Stimulated activated CD8-positive, alpha-beta memory T cell treated with anti-CD3 and anti-CD28 coated beads, Interleukin-7, amount 100 ng/mL, for 1 hour (primary cell): ENCODE results near the gene CCT8L2.
"Not testable (repeated sequence)": the region's sequence is repeated elsewhere in the genome, so short reads cannot be mapped to it uniquely, and the experiment has no call there.

Source experiments
- DNase-seq, 2 donors: peaks; one replicate each; pipeline ENCODE4 v3.0.0-alpha.2; 2020; ENCODE audit warnings: low read depth in 2 of 2

The CCT8L2 gene

DNA sequence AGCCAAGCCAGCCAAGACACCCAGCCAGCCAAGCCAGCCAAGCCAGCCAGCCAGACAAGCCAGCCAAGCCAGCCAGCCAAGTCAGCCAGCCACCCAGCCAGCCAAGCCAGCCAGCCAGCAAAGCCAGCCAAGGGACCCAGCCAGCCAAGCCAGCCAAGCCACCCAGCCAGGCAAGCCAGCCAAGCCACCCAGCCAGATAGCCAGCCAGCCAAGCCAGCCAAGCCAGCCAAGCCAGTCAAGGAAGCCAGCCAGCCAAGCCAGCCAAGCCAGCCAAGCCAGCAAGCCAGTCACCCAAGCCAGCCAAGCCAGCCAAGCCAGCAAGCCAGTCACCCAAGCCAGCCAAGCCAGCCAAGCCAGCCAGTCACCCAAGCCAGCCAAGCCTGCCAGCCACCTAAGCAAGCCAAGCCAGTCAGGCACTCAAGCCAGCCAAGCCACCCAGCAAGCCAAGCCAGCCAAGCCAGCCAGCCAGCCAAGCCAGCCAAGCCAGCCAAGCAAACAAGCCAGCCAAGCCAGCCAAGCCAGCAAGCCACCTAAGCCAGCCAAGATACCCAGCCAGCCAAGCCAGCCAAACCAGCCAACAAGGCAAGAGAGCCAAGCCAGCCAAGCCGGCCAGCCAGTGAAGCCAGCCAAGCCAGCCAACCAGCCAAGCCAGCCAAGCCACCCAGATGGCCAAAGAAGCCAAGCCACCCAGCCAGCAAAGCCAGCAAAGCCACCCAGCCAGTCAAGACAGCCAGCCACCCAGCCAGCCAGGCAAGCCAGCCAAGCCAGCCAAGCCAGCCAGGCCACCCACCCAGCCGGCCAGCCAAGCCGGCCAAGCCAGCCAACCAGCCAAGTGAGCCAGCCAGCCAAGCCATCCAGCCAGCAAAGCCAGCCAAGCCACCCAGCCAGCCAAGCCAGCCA is 33.3 kb downstream of the CCT8L2 start:
- DNase-seq, result no peak

- not testable (repeated sequence) for DNase-seq
These were observed 34.1 kb downstream of the CCT8L2 start for GRCh38 chr22:16558376-16558945.

DNA sequence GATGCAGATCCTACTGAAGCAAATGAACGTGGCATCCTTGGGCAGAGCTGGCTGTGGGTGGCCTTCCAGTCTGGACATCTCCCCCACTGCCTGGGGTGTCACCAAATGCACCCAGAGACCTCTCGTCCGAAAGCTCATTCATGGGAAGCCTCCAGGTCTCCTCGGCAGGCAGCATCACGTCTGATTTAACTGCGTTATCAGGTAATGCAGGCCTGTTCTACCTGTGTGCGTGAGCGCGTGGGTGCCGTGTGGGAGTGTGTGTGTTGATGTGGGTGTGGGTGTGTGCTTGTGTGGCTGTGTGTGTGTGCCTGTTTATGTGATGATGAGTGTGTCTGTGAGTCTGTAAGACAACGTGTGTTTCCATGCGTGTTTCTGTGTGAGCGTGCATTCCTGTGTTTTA is 35.1 kb downstream of the CCT8L2 start:
- DNase-seq, result not testable (repeated sequence)

DNA sequence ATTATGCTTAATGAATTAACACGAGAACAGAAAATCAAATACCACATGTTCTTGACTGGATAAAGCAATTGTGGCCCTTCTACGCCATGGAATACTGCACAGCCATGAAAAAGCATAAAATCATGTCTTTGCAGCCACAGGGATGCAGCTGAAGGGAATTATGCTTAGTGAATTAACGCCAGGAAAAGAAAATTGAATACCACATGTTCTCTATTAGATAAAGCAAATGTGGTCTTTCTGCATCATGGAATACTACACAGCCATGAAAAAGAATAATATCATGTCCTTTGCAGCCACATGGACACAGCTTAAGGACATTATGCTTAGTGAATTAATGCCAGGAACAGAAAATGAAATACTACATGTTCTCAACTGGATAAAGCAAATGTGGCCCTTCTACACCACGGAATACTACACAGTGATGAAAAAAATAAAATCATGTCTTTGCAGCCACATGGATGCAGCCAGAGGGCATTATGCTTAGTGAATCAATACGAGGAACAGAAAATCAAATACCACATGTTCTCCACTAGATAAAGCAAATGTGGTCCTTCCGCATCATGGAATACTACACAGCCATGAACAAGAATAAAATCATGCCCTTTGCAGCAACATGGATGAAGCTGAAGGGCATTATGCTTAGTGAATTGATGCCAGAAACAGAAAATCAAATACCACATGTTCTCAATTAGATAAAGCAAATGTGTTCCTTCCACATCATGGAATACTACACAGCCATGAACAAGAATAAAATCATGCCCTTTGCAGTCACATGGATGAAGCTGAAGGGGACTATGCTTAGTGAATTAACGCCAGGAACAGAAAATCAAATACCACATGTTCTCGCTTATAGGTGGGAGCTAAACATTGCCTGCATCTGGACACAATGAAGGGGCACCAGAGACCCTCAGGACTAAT is 37.3 kb downstream of the CCT8L2 start:
- not testable (repeated sequence) for DNase-seq

GRCh38 chr22:16543310-16543709 is 49.3 kb downstream of the CCT8L2 start:
- not testable (repeated sequence) for DNase-seq
